Cardiac fibroblast (primary cell): ENCODE data around the gene CREB3L4.

Source experiments
- DNase-seq, 2 donors: peaks; one replicate each; pipeline versions ENCODE4 v3.0.0 to v3.0.0-alpha.2; 2010; ENCODE audit warnings: low read depth in 2 of 2
- H3K4me3 ChIP-seq, 2 donors: replicated peaks in 1 of 2; 1 replicate in 1 of 2; 2 replicates in 1 of 2; pipeline ENCODE4 v1.5.1; 2011; ENCODE audit warnings: low read depth in 2 of 2, low read length in 2 of 2, mild to moderate bottlenecking in 2 of 2, moderate library complexity in 1 of 2
- TF ChIP-seq, protein P1 (sequence below): IDR thresholded peaks from one replicate; pipeline ENCODE4 v1.5.1; 2011; ENCODE audit warnings: low read depth, mild to moderate bottlenecking, low read length, inconsistent platforms

Gene CREB3L4, protein sequence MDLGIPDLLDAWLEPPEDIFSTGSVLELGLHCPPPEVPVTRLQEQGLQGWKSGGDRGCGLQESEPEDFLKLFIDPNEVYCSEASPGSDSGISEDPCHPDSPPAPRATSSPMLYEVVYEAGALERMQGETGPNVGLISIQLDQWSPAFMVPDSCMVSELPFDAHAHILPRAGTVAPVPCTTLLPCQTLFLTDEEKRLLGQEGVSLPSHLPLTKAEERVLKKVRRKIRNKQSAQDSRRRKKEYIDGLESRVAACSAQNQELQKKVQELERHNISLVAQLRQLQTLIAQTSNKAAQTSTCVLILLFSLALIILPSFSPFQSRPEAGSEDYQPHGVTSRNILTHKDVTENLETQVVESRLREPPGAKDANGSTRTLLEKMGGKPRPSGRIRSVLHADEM

DNA sequence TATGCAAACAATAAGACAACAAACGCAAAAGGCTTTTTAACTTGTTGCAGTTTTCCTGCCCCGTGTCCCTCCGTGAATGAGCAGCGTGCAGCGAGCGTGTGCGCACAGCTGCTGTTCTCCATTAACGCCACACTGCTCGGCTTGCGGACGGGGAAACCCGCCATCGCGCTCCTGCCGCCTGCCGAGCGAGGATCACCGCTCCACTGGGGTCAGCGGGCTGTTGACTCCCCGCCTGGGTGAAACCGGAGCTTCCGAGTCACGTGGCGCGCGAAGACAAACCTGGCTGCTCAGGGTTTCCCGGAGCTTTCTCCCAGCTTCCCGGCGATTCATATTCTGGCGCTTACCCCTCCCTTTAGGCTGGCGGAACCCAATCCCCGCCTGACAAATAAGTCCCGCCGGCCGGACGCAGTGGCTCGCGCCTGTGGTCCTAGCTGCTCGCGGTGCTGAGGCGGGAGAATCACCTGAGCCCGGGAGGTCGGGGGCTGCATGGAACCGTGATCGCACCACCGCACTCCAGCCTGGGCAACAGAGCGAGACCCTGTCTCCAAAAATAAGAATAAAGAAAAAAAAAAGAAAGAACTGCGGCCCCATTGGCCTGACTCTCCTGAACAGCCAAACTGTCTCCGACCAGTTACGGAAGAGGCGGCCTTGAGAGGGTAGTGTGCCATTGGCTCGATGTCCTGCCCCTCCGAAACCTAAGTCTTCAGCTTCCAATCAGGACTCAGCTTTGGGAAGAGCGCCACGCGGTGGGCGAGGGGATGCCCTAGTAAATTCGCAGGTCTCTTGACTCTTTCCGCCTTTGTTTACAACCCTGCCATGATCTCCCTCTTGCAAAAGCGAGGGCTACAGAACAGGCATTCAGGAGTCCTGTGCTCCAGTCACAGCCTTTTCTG is at the start of gene CREB3L4:
Gene CREB3L4, plus strand, starts transcription at position 796 of the 893 bp plus-strand sequence. CDS start 624 bp downstream, outside the sequence.
- TF ChIP-seq, protein P1, sequence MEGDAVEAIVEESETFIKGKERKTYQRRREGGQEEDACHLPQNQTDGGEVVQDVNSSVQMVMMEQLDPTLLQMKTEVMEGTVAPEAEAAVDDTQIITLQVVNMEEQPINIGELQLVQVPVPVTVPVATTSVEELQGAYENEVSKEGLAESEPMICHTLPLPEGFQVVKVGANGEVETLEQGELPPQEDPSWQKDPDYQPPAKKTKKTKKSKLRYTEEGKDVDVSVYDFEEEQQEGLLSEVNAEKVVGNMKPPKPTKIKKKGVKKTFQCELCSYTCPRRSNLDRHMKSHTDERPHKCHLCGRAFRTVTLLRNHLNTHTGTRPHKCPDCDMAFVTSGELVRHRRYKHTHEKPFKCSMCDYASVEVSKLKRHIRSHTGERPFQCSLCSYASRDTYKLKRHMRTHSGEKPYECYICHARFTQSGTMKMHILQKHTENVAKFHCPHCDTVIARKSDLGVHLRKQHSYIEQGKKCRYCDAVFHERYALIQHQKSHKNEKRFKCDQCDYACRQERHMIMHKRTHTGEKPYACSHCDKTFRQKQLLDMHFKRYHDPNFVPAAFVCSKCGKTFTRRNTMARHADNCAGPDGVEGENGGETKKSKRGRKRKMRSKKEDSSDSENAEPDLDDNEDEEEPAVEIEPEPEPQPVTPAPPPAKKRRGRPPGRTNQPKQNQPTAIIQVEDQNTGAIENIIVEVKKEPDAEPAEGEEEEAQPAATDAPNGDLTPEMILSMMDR, result peak; percentile 40
- peak within 1 kb of the TSS; percentile 64 to 67 for H3K4me3 ChIP-seq
- DNase-seq, result peak; percentile 99

DNA sequence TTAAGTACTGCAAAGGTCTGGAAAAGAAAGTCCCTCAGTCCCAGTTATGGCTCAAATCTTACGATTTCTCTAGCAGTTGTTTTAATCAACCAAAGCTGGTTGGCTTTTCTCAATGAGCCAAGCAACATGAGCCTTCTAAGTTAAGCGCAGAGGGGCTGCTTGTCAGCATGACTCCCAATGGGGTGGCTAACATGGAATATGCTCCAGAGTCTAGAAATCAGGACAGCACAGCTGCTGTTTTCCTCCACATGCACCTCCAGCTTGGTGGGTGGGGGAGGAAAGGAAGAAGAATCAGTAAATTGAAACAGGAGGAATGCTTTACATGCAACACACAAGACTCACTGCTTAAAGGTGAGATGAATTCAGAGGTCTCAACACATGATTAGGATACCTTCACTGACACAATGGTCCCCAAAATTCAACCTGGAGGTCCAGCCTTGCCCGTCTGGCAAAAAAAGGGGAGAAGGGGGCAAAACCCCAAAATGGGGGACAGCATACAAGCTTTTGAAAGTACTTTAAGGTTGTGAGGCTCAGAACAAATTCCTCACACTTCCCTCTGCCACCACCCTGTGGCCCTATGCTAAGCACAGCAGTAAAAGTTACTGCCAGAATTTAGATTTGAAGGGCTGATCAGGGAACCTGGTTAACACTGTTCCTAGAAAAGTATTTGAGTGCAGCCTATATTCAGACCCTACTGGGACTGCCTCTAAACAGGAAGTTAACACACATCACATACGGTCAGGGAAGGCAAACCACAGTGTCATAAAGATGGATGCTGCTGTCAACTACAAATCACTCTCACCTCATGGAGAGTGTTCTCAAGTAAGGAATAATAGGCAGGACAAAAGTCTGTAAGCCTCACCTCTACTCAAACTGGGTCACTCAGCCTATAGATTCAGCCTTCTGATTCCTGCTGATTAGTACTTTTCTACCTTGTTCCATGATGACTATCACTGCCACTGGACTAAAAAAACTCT is 47.5 kb upstream of the CREB3L4 start:
- peak overlapping the region in 1 of 2 donors; percentile 5 for H3K4me3 ChIP-seq
- peak; percentile 41 to 44 for DNase-seq
- TF ChIP-seq, protein P1, result peak; percentile 38

DNA sequence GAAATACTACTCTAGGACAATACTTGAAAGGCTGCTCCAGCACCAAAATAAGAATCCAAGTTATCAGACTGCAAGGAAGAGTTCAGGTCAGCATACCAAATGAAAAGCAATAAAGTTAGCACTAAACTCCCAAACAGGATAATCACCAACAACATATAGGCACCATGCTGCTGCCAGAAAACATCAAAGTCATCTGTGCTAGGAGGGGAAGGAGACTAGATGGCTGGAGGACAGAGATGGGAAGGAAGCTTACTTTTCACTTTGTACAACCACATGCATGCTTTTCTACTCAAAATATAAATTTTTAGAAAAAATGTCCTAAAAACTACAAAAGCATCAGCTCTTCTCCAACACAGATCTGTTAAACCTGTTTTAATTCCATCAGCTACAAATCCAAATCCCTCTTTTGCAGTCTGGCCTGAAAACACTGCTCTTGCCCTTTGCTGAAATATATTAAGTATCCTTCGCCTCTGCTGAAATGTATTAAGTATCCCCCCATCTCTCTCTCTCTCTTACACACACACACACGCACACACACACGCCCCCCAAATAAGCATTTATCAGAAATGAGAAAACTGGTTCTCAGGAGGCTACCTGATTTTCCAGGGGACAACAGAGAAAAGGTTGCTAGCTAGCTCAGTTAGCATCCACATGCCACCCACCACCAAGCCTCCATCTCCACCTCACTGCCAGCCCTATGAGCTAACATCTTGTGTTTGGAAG is 46.5 kb upstream of the CREB3L4 start:
- TF ChIP-seq, protein P1, result no peak
- no peak for DNase-seq
- H3K4me3 ChIP-seq, result peak overlapping the region; percentile 94 to 96

DNA sequence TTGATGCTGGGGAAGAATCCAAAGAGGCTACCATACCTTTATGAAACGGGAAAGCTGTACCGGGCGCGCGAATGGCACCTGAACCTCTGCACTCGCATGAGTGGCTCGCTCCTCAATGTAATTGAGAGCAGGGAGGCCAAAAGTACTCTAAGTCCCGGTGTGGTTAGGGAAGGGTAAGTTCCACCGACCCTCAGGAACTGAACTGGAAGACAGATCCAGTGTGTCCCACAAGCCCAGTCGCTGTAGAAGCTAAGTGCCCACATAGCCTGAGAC is 46.0 kb upstream of the CREB3L4 start:
- DNase-seq, result peak in 1 of 2 donors; percentile 12
- TF ChIP-seq, protein P1, result no peak
- peak overlapping the region; percentile 94 to 96 for H3K4me3 ChIP-seq

DNA sequence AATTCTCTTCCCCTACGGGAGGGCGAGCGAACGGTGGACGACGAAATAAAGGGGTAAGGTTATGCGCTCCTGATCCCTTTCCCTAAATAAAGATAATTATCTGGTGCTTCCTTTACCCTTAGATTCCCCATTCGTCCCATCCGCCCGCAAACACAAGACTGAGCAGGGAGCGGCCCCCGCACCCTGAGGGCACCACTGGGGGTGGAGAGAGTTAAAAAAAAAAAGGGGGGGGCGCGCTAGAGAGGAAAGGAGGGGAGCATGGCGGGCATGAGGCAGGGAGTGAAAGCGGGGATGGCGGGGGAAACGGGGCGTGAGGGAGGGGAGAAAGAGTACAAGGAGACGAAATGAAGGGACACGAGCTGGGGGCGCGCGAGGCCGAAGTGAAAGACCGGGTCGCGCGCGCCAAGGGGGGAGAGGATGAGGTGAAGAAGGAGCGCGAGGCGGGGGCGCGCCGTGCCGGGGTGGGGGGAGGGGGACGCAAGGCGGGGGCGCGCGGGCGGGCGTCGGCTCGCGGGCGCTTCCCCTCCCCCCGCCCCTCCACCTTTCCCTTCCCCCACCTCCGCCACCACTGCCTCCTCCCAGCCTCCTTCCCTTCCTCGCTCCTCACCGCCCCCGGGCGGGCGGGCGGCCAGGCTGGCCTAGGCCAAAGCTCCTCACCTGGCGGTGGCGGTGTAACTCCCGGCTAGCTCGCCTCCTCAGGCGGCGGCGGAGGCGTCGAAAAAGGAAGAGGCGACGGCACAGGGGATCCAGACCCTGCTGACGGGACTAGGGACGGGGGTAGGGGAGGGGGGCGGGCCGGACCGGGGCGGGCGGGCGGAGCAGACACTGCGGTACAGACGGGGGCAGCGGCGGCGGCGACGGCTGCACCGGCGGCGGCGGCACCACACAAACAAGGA is 45.4 kb upstream of the CREB3L4 start:
- DNase-seq, result no peak
- H3K4me3 ChIP-seq, result peak overlapping the region; percentile 94 to 96
- TF ChIP-seq, protein P1, result peak; percentile 12
